ENCODE results near the gene PACC1.

DNA sequence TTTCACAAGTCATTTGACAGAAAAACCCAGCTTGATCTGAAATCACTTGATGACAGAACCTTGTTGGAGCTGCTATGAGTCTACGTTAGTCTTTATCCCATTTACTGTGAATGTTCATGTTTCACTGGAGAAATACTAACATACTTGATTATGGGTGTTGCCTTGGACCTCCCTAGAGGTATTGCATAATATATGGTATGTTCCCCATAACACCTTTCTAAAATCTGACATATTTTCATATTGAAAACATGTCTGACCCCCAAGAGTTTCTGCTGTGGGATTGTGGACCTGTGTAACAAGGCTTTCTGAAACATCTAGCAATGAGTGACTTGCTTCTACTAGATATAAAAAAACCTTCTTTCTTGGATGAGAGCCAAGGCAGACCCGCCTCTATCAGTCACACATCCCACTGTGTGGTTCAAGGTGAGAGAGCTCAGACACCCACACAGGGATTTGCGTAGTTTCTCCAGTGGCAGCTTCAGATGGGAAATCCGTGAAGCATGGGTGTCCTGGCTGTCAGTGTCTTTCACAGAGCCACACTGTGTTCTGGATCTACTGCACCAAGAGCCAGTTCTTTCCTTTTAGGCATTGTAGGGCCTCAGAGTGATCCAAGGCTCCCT, 22.6 kb upstream of the PACC1 start:
- TF ChIP-seq POLR2AphosphoS5 (IDR thresholded peaks at IDR 0.05) (no peak), POLR2A (IDR thresholded peaks at IDR 0.05) (no peak)
- TF ChIP-seq, protein P1, sequence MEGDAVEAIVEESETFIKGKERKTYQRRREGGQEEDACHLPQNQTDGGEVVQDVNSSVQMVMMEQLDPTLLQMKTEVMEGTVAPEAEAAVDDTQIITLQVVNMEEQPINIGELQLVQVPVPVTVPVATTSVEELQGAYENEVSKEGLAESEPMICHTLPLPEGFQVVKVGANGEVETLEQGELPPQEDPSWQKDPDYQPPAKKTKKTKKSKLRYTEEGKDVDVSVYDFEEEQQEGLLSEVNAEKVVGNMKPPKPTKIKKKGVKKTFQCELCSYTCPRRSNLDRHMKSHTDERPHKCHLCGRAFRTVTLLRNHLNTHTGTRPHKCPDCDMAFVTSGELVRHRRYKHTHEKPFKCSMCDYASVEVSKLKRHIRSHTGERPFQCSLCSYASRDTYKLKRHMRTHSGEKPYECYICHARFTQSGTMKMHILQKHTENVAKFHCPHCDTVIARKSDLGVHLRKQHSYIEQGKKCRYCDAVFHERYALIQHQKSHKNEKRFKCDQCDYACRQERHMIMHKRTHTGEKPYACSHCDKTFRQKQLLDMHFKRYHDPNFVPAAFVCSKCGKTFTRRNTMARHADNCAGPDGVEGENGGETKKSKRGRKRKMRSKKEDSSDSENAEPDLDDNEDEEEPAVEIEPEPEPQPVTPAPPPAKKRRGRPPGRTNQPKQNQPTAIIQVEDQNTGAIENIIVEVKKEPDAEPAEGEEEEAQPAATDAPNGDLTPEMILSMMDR (IDR thresholded peaks at IDR 0.05 in 8 of 11, conservative IDR thresholded peaks at IDR 0.05 in 3 of 11): no peak
